Measurements from ENCODE around the gene ITGB6.

GRCh38 chr2:160140471-160140870, 59.6 kb downstream of the ITGB6 start:
- TF ChIP-seq CTCF (conservative IDR thresholded peaks at IDR 0.05; ENCODE audit: low read depth, low read length), result no peak
- no peak for TF ChIP-seq POLR2A (IDR thresholded peaks at IDR 0.05; ENCODE audit: low read depth, low read length)
- no peak for TF ChIP-seq USF2 (IDR thresholded peaks at IDR 0.05; ENCODE audit: low read depth, low read length)
- TF ChIP-seq ELK1 (IDR thresholded peaks at IDR 0.05; ENCODE audit: borderline replicate concordance, low read depth, low read length), result no peak
- TF ChIP-seq SMC3 (IDR thresholded peaks at IDR 0.05; ENCODE audit: low read depth, low read length), result no peak
- TF ChIP-seq MAFK (IDR thresholded peaks at IDR 0.05; ENCODE audit: low read depth, low read length), result no peak
- TF ChIP-seq CEBPB (IDR thresholded peaks at IDR 0.05; ENCODE audit: low read depth, low read length), result no peak
- no peak for TF ChIP-seq MXI1 (IDR thresholded peaks at IDR 0.05; ENCODE audit: borderline replicate concordance, low read depth, low read length)
- no peak for TF ChIP-seq RCOR1 (IDR thresholded peaks at IDR 0.05; ENCODE audit: insufficient replicate concordance, low read length)
